HepG2 (cell line): ENCODE data around the gene KCNIP3. TPM values are rescaled to one million over a fixed set of nuclear protein-coding genes. Genes with fewer than 3 reads are reported as not detected.

Experiments
- BCL6 ChIP-seq: IDR thresholded peaks from 2 replicates; pipeline ENCODE4 v1.6.1; 2016; ENCODE audit warnings: missing genetic modification reagents, missing compliant biosample characterization
- KAT8 ChIP-seq: IDR thresholded peaks from 2 replicates; pipeline ENCODE4 v1.6.1; 2016; ENCODE audit warnings: missing genetic modification reagents, missing compliant biosample characterization
- KDM5B ChIP-seq: sonication (generic); formaldehyde crosslinking; IDR thresholded peaks from 2 replicates; pipeline ENCODE4 v1.4.0; 2020; ENCODE audit warnings: missing genetic modification reagents, mild to moderate bottlenecking, borderline replicate concordance
- NFE2L2 ChIP-seq: fragments of 150-350 bp; IDR thresholded peaks from 2 replicates; pipeline ENCODE4 v1.6.1; 2014; ENCODE audit warnings: low read length
- NR2F1 ChIP-seq, 2 experiments: fragments of 450-650 bp in 1 of 2; formaldehyde crosslinking in 1 of 2; IDR thresholded peaks; 2 replicates each; pipeline versions ENCODE4 v1.5.0 to v1.6.1; 2016 to 2020; ENCODE audit warnings: mild to moderate bottlenecking in 1 of 2, missing compliant biosample characterization in 1 of 2, missing genetic modification reagents in 1 of 2, moderate library complexity in 1 of 2
- NR2F2 ChIP-seq: IDR thresholded peaks from 2 replicates; pipeline ENCODE4 v1.6.1; 2012; ENCODE audit warnings: low read depth, inconsistent platforms, borderline replicate concordance
- PBX3 ChIP-seq: sonication (generic); formaldehyde crosslinking; IDR thresholded peaks from 2 replicates; pipeline ENCODE4 v1.8.1; 2023; ENCODE audit warnings: missing genetic modification reagents, inconsistent platforms, borderline replicate concordance
- SKIL ChIP-seq: sonication (generic); formaldehyde crosslinking; IDR thresholded peaks from 2 replicates; pipeline ENCODE4 v1.8.0; 2022; ENCODE audit warnings: missing genetic modification reagents, mild to moderate bottlenecking, moderate library complexity, borderline replicate concordance
- SP2 ChIP-seq: sonication (generic); formaldehyde crosslinking; IDR thresholded peaks from 2 replicates; pipeline ENCODE4 v1.5.1; 2020; ENCODE audit warnings: mild to moderate bottlenecking, missing genetic modification reagents
- SP4 ChIP-seq: sonication (generic); formaldehyde crosslinking; IDR thresholded peaks from 2 replicates; pipeline ENCODE4 v1.8.1; 2023; ENCODE audit warnings: mild to moderate bottlenecking, missing genetic modification reagents
- ZKSCAN8 ChIP-seq: IDR thresholded peaks from 2 replicates; pipeline ENCODE4 v1.6.1; 2016; ENCODE audit warnings: borderline replicate concordance, missing genetic modification reagents, missing compliant biosample characterization
- ZMYM4 ChIP-seq: sonication (generic); formaldehyde crosslinking; IDR thresholded peaks from 2 replicates; pipeline ENCODE4 v1.8.1; 2023; ENCODE audit warnings: mild to moderate bottlenecking, missing genetic modification reagents
- ZNF180 ChIP-seq: sonication (generic); formaldehyde crosslinking; IDR thresholded peaks from 2 replicates; pipeline ENCODE4 v1.4.0; 2020; ENCODE audit warnings: low read depth, missing genetic modification reagents, borderline replicate concordance
- ZNF335 ChIP-seq: sonication (generic); formaldehyde crosslinking; IDR thresholded peaks from 2 replicates; pipeline ENCODE4 v1.4.0; 2020; ENCODE audit warnings: missing genetic modification reagents
- ZNF34 ChIP-seq: sonication (generic); formaldehyde crosslinking; IDR thresholded peaks from 2 replicates; pipeline ENCODE4 v1.4.0; 2020; ENCODE audit warnings: mild to moderate bottlenecking, missing genetic modification reagents, borderline replicate concordance
- ZNF343 ChIP-seq: sonication (generic); formaldehyde crosslinking; IDR thresholded peaks from 2 replicates; pipeline ENCODE4 v1.4.0; 2020; ENCODE audit warnings: mild to moderate bottlenecking, missing genetic modification reagents
- ZNF414 ChIP-seq: sonication (generic); formaldehyde crosslinking; IDR thresholded peaks from 2 replicates; pipeline ENCODE4 v1.5.0; 2020; ENCODE audit warnings: missing genetic modification reagents
- ZNF660 ChIP-seq: sonication (generic); formaldehyde crosslinking; IDR thresholded peaks from 2 replicates; pipeline ENCODE4 v1.5.1; 2020; ENCODE audit warnings: mild to moderate bottlenecking, low read depth, missing genetic modification reagents, borderline replicate concordance
- polyA plus RNA-seq, 8 experiments: library from polyadenylated mRNA; depleted of rRNA in 3 of 8; stranded (reverse) in 7 of 8; unstranded in 1 of 8; fragments of >200 nt; fragmentation: Illumina TruSeq in 4 of 8; extraction: Trizol in 4 of 8; gene quantifications; 2 replicates each; pipeline versions ENCODE4 v1.2.1 to v1.2.3, GENCODE V29; 2011 to 2016; ENCODE audit warnings: low read depth in 4 of 8, missing spikeins in 1 of 8, mixed read lengths in 1 of 8; ENCODE audit not compliant: insufficient read depth in 1 of 8
- total RNA-seq, 5 experiments: library from RNA; depleted of rRNA; stranded (reverse); fragments of >200 nt; fragmentation: Illumina TruSeq; extraction: Trizol; gene quantifications; 2 replicates each; pipeline ENCODE4 v1.2.3, GENCODE V29; 2016; ENCODE audit warnings: low read depth in 1 of 5
- TF ChIP-seq, protein P1 (sequence below): sonication (generic); formaldehyde crosslinking; IDR thresholded peaks from 2 replicates; pipeline ENCODE4 v1.4.0; 2020; ENCODE audit warnings: low read depth, missing genetic modification reagents
- TF ChIP-seq, protein P2 (sequence below): sonication (generic); formaldehyde crosslinking; IDR thresholded peaks from 2 replicates; pipeline ENCODE4 v1.5.0; 2020; ENCODE audit warnings: mild to moderate bottlenecking, missing genetic modification reagents, moderate library complexity

The KCNIP3 gene
- total and polyA plus RNA-seq, 2 of the 13 experiments (the other 11 are each of a cell fraction or from before 2014, with no cell fraction given): not detected

- no peak for TF ChIP-seq ZNF335 (CRISPR knock-in tag)
- no peak for TF ChIP-seq SP4 (CRISPR knock-in tag)
- no peak for TF ChIP-seq NFE2L2
- no peak for TF ChIP-seq PBX3 (CRISPR knock-in tag)
- no peak for TF ChIP-seq ZNF660 (CRISPR knock-in tag)
- no peak for TF ChIP-seq KAT8
- no peak for TF ChIP-seq ZNF180 (CRISPR knock-in tag)
- 0 out of 2 replicates have a peak, but pooled peaks have one; percentile 19 for TF ChIP-seq NR2F2
- TF ChIP-seq ZKSCAN8 (CRISPR knock-in tag): no peak
- 0 out of 2 replicates have a peak, but pooled peaks have one; percentile 53 for TF ChIP-seq ZNF414 (CRISPR knock-in tag)
- peak in 1 of 2 experiments; percentile 69; a peak in 1 of 4 replicates for TF ChIP-seq NR2F1 (CRISPR knock-in tag; IDR thresholded peaks at IDR 0.05)
- TF ChIP-seq ZNF343: no peak
- TF ChIP-seq, protein P1, sequence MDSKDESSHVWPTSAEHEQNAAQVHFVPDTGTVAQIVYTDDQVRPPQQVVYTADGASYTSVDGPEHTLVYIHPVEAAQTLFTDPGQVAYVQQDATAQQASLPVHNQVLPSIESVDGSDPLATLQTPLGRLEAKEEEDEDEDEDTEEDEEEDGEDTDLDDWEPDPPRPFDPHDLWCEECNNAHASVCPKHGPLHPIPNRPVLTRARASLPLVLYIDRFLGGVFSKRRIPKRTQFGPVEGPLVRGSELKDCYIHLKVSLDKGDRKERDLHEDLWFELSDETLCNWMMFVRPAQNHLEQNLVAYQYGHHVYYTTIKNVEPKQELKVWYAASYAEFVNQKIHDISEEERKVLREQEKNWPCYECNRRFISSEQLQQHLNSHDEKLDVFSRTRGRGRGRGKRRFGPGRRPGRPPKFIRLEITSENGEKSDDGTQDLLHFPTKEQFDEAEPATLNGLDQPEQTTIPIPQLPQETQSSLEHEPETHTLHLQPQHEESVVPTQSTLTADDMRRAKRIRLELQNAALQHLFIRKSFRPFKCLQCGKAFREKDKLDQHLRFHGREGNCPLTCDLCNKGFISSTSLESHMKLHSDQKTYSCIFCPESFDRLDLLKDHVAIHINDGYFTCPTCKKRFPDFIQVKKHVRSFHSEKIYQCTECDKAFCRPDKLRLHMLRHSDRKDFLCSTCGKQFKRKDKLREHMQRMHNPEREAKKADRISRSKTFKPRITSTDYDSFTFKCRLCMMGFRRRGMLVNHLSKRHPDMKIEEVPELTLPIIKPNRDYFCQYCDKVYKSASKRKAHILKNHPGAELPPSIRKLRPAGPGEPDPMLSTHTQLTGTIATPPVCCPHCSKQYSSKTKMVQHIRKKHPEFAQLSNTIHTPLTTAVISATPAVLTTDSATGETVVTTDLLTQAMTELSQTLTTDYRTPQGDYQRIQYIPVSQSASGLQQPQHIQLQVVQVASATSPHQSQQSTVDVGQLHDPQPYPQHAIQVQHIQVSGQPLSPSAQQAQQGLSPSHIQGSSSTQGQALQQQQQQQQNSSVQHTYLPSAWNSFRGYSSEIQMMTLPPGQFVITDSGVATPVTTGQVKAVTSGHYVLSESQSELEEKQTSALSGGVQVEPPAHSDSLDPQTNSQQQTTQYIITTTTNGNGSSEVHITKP (CRISPR knock-in tag): peak; percentile 78; the same call in 1 of the 2 replicates
- peak; percentile 43; the same call in 1 of the 2 replicates for TF ChIP-seq ZMYM4 (CRISPR knock-in tag)
- no peak for TF ChIP-seq ZNF34 (CRISPR knock-in tag)
- TF ChIP-seq, protein P2, sequence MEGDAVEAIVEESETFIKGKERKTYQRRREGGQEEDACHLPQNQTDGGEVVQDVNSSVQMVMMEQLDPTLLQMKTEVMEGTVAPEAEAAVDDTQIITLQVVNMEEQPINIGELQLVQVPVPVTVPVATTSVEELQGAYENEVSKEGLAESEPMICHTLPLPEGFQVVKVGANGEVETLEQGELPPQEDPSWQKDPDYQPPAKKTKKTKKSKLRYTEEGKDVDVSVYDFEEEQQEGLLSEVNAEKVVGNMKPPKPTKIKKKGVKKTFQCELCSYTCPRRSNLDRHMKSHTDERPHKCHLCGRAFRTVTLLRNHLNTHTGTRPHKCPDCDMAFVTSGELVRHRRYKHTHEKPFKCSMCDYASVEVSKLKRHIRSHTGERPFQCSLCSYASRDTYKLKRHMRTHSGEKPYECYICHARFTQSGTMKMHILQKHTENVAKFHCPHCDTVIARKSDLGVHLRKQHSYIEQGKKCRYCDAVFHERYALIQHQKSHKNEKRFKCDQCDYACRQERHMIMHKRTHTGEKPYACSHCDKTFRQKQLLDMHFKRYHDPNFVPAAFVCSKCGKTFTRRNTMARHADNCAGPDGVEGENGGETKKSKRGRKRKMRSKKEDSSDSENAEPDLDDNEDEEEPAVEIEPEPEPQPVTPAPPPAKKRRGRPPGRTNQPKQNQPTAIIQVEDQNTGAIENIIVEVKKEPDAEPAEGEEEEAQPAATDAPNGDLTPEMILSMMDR: peak; percentile 26; the same call in 1 of the 2 replicates
- TF ChIP-seq KDM5B (CRISPR knock-in tag): 0 out of 2 replicates have a peak, but pooled peaks have one; percentile 18
- peak; percentile 59; the same call in 1 of the 2 replicates for TF ChIP-seq SKIL (CRISPR knock-in tag)
- TF ChIP-seq SP2 (CRISPR knock-in tag): no peak
- peak; percentile 62 for TF ChIP-seq BCL6 (CRISPR knock-in tag)
Observed at GRCh38 chr2:95385570-95385984, 88.4 kb downstream of the KCNIP3 start (continued).
